ENCODE data around the gene CHAT. TPM values are rescaled to one million over a fixed set of nuclear protein-coding genes. Genes with fewer than 3 reads are reported as not detected.

CHAT gene
- total RNA-seq, 4 donors from 2014 or later = not detected

DNA sequence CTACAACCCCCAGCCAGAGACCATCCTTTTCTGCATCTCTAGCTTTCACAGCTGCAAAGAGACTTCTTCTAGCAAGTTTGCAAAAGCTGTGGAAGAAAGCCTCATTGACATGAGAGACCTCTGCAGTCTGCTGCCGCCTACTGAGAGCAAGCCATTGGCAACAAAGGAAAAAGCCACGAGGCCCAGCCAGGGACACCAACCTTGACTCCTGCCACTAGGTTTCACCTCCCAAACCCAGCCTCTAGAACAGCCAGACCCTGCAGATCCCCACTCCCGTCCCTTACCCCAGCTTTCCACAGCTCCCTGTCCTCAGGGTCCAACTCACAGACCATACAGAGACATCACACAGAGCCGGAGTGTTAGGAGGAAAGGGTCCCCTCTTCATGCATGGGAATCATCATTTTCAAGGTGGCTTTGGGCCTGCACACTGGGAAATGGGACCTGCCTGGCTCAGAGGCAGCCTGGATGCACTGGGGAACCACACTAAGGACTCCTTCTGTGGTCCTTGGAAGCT lies 51.1 kb downstream of the CHAT start:
- H3K4me3 ChIP-seq = no peak overlapping the region
- no peaks in the 10 kb centered on the region for H3K27me3 ChIP-seq
- intact Hi-C loops (cut with DNase I; ENCODE audit: low total_unique reads) = no loop called here
- no peaks in the 10 kb centered on the region for H3K36me3 ChIP-seq
- no peaks in the 10 kb centered on the region for H3K9me3 ChIP-seq
- no peaks in the 10 kb centered on the region for H3K4me1 ChIP-seq
- DNase-seq = no peak
- H3K27ac ChIP-seq = no peak overlapping the region
- TF ChIP-seq POLR2A (IDR thresholded peaks at IDR 0.05) = no peak
- TF ChIP-seq, protein P1, sequence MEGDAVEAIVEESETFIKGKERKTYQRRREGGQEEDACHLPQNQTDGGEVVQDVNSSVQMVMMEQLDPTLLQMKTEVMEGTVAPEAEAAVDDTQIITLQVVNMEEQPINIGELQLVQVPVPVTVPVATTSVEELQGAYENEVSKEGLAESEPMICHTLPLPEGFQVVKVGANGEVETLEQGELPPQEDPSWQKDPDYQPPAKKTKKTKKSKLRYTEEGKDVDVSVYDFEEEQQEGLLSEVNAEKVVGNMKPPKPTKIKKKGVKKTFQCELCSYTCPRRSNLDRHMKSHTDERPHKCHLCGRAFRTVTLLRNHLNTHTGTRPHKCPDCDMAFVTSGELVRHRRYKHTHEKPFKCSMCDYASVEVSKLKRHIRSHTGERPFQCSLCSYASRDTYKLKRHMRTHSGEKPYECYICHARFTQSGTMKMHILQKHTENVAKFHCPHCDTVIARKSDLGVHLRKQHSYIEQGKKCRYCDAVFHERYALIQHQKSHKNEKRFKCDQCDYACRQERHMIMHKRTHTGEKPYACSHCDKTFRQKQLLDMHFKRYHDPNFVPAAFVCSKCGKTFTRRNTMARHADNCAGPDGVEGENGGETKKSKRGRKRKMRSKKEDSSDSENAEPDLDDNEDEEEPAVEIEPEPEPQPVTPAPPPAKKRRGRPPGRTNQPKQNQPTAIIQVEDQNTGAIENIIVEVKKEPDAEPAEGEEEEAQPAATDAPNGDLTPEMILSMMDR (IDR thresholded peaks at IDR 0.05) = no peak

DNA sequence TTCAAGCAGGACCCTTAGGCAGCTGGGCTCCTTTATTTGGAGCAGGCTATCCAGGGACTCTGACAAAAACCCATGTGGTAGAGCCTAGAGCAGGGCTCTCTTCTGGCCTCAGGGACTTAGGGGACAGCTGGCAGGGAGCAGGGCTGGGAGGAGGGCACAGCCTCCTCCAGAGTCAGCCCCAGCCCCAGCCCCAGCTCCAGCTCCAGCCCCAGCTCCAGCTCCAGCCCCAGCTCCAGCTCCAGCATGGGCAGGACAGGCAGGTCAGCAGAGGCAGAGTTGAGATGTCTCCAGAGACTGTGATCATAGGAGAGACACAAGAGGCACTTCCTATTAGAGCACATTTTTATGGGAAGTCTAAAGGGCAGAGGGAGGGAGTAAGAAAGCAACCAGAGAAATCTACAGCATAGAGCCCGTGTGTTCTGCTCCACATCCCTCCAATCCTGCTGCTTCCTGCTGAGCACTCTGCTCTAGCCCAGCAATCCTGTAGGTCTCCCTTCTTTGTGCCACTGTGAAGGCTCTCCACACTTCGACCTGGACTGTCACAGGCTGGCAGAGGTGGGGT lies 52.3 kb downstream of the CHAT start:
- Histone ChIP-seq H3K4me3 (no peak overlapping the region), H3K27ac (no peak overlapping the region), H3K27me3 (no peaks in the 10 kb centered on the region), H3K36me3 (no peaks in the 10 kb centered on the region), H3K4me1 (no peaks in the 10 kb centered on the region), H3K9me3 (no peaks in the 10 kb centered on the region)
- no peak for TF ChIP-seq POLR2A (IDR thresholded peaks at IDR 0.05)
- TF ChIP-seq, protein P1 (IDR thresholded peaks at IDR 0.05) = no peak
- DNase-seq = no peak
- intact Hi-C loops (cut with DNase I; ENCODE audit: low total_unique reads) = no loop called here

DNA sequence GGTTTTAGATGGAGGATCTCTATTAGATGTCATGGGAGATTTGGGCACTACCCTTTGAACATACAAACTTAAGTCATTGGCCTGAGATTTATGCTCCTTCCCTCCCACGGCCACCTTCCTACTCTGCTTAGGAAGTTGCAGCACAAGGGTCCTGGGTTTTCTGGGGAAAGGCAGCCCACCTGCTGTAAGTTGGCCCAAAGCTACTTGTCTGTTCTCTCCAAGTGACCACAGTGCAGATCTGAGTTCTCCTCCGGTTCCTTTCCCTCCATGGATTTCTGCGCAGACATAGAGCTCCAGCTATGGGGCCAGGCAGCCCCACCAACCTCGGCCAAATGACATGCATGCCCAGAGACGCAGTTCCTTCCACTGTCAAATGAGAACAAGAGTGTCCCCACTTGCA lies 52.8 kb downstream of the CHAT start:
- no peak overlapping the region for H3K4me3 ChIP-seq
- no peak overlapping the region for H3K27ac ChIP-seq
- intact Hi-C loops (cut with DNase I; ENCODE audit: low total_unique reads) = no loop called here
- DNase-seq = no peak
- H3K4me1 ChIP-seq = no peaks in the 10 kb centered on the region
- TF ChIP-seq, protein P1 (IDR thresholded peaks at IDR 0.05) = no peak
- no peak for TF ChIP-seq POLR2A (IDR thresholded peaks at IDR 0.05)
- no peaks in the 10 kb centered on the region for H3K9me3 ChIP-seq
- H3K36me3 ChIP-seq = no peaks in the 10 kb centered on the region
- H3K27me3 ChIP-seq = no peaks in the 10 kb centered on the region

DNA sequence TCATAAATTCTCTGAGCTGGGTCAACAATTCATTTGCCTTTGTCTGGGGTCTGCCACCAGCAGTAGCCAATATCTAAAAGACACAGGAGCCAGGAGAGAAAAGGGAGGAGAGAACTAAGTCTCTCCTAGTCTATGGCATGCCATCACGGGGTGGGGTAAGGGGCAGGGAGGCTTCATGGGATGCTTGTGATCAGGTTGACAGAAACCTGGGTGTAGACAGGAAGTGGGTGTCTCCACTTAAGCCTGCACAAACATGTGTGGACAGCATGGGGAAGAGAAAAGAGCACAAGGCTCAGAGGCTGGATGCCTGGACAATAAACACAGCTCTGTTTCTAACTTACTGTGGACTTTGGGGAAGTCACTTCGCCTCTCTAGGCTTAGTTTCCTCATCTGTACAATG lies 54.2 kb downstream of the CHAT start:
- Histone ChIP-seq H3K27me3 (no peaks in the 10 kb centered on the region), H3K4me1 (no peaks in the 10 kb centered on the region), H3K36me3 (no peaks in the 10 kb centered on the region), H3K27ac (no peak overlapping the region), H3K4me3 (no peak overlapping the region), H3K9me3 (no peaks in the 10 kb centered on the region)
- TF ChIP-seq, protein P1 (IDR thresholded peaks at IDR 0.05) = no peak
- TF ChIP-seq POLR2A (IDR thresholded peaks at IDR 0.05) = no peak
- DNase-seq = no peak
- intact Hi-C loops (cut with DNase I; ENCODE audit: low total_unique reads) = no loop called here

DNA sequence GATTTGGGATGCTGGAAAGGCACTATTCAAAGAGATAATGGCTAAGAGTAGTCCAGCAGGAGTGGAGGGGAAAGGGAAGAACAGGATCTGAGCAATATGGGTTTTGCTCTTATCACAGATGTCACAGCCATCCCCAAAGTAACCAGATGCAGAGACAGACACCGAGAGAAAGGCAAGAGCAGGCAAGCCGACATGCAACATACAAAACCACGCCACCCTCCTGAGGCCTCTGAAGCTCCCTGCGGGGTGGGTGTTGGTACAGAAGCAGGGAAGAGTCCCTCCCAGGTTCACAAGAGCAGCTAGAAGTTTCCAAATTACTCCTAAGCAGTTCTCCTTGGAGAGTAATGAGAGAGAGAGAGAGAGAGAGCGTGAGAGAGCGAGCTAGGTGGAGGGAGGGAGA lies 54.8 kb downstream of the CHAT start:
- intact Hi-C loops (cut with DNase I; ENCODE audit: low total_unique reads) = no loop called here
- no peaks in the 10 kb centered on the region for H3K36me3 ChIP-seq

More for the DNA sequence above, 54.8 kb downstream of the CHAT start:
- Histone ChIP-seq H3K4me3 (no peak overlapping the region), H3K9me3 (no peaks in the 10 kb centered on the region), H3K4me1 (no peaks in the 10 kb centered on the region), H3K27me3 (no peaks in the 10 kb centered on the region), H3K27ac (no peak overlapping the region)
- DNase-seq = no peak
- TF ChIP-seq, protein P1 (IDR thresholded peaks at IDR 0.05) = no peak
- no peak for TF ChIP-seq POLR2A (IDR thresholded peaks at IDR 0.05)
